SK-N-SH treated with all-trans-retinoic acid at 6 μM for 48 hours (cell line): ENCODE results near the gene CCBE1.

Experiments
- ATAC-seq: fragments of 200-7000 bp; cut with Tn5 transposase; 3 replicates; pipeline ENCODE4 v1.9.1; 2020; ENCODE audit warnings: mild to moderate bottlenecking, moderate library complexity
- ARNTL ChIP-seq: fragments of 450-650 bp; formaldehyde crosslinking; IDR thresholded peaks from 2 replicates; pipeline ENCODE4 v1.5.0; 2020; ENCODE audit warnings: low read depth, mild to moderate bottlenecking, moderate library complexity, borderline replicate concordance
- BACH2 ChIP-seq: fragments of 250-450 bp; sonication (Bioruptor Pico); IDR thresholded peaks from 2 replicates; pipeline ENCODE4 v1.9.0; 2021; ENCODE audit warnings: mild to moderate bottlenecking, borderline replicate concordance
- CREB5 ChIP-seq: fragments of 250-450 bp; sonication (Bioruptor Pico); IDR thresholded peaks from 2 replicates; pipeline ENCODE4 v1.5.1; 2020; ENCODE audit warnings: low read depth, mild to moderate bottlenecking, moderate library complexity
- CSDC2 ChIP-seq: fragments of 250-450 bp; sonication (Bioruptor Pico); IDR thresholded peaks from 2 replicates; pipeline ENCODE4 v1.5.0; 2020; ENCODE audit warnings: mild to moderate bottlenecking, moderate library complexity
- CSRNP3 ChIP-seq: fragments of 250-450 bp; sonication (Bioruptor Pico); IDR thresholded peaks from 2 replicates; pipeline ENCODE4 v1.5.1; 2021; ENCODE audit warnings: mild to moderate bottlenecking, moderate library complexity
- ESRRG ChIP-seq: fragments of 250-450 bp; sonication (Bioruptor Pico); IDR thresholded peaks from 2 replicates; pipeline ENCODE4 v1.6.1; 2021; ENCODE audit warnings: mild to moderate bottlenecking
- GLIS3 ChIP-seq: fragments of 250-450 bp; sonication (Bioruptor Pico); IDR thresholded peaks from 2 replicates; pipeline ENCODE4 v1.5.0; 2020; ENCODE audit warnings: mild to moderate bottlenecking, moderate library complexity
- ISL1 ChIP-seq: fragments of 250-450 bp; sonication (Bioruptor Pico); IDR thresholded peaks from 2 replicates; pipeline ENCODE4 v2.1.2; 2022; ENCODE audit warnings: mild to moderate bottlenecking, moderate library complexity
- OSR1 ChIP-seq: fragments of 250-450 bp; sonication (Bioruptor Pico); IDR thresholded peaks from 2 replicates; pipeline ENCODE4 v1.8.0; 2022; ENCODE audit warnings: moderate library complexity, mild to moderate bottlenecking, inconsistent platforms
- POU6F1 ChIP-seq: fragments of 250-450 bp; sonication (Bioruptor Pico); IDR thresholded peaks from 2 replicates; pipeline ENCODE4 v1.8.0; 2021; ENCODE audit warnings: low read depth, mild to moderate bottlenecking, moderate library complexity, borderline replicate concordance
- PPARA ChIP-seq: fragments of 250-450 bp; sonication (Bioruptor Pico); IDR thresholded peaks from 2 replicates; pipeline ENCODE4 v1.5.0; 2020; ENCODE audit warnings: mild to moderate bottlenecking, borderline replicate concordance
- SNAI2 ChIP-seq: fragments of 250-450 bp; sonication (Bioruptor Pico); IDR thresholded peaks from 2 replicates; pipeline ENCODE4 v1.5.0; 2020; ENCODE audit warnings: mild to moderate bottlenecking, moderate library complexity
- TCF4 ChIP-seq: fragments of 250-450 bp; sonication (Bioruptor Pico); IDR thresholded peaks from 2 replicates; pipeline ENCODE4 v1.8.0; 2021; ENCODE audit warnings: mild to moderate bottlenecking, moderate library complexity, borderline replicate concordance
- TOX ChIP-seq: fragments of 250-450 bp; sonication (Bioruptor Pico); IDR thresholded peaks from 2 replicates; pipeline ENCODE4 v1.8.0; 2021; ENCODE audit warnings: mild to moderate bottlenecking, moderate library complexity, borderline replicate concordance
- TSHZ2 ChIP-seq: fragments of 250-450 bp; sonication (Bioruptor Pico); IDR thresholded peaks from 2 replicates; pipeline ENCODE4 v1.5.0; 2020; ENCODE audit warnings: mild to moderate bottlenecking, moderate library complexity
- ZC3H10 ChIP-seq: fragments of 250-450 bp; sonication (Bioruptor Pico); IDR thresholded peaks from 2 replicates; pipeline ENCODE4 v1.5.1; 2021; ENCODE audit warnings: mild to moderate bottlenecking, moderate library complexity
- ZFP3 ChIP-seq: fragments of 250-450 bp; sonication (Bioruptor Pico); IDR thresholded peaks from 2 replicates; pipeline ENCODE4 v1.5.0; 2020; ENCODE audit warnings: mild to moderate bottlenecking, moderate library complexity
- ZFP30 ChIP-seq: fragments of 450-650 bp; formaldehyde crosslinking; IDR thresholded peaks from 2 replicates; pipeline ENCODE4 v1.5.0; 2022; ENCODE audit warnings: mild to moderate bottlenecking, moderate library complexity
- ZNF565 ChIP-seq: fragments of 450-650 bp; formaldehyde crosslinking; conservative IDR thresholded peaks from 2 replicates; pipeline ENCODE4 v1.5.0; 2020; ENCODE audit warnings: low read depth, mild to moderate bottlenecking, moderate library complexity
- ZNF70 ChIP-seq: fragments of 450-650 bp; formaldehyde crosslinking; IDR thresholded peaks from 2 replicates; pipeline ENCODE4 v1.5.0; 2020; ENCODE audit warnings: mild to moderate bottlenecking, moderate library complexity
- ZNF8 ChIP-seq: fragments of 450-650 bp; formaldehyde crosslinking; IDR thresholded peaks from 2 replicates; pipeline ENCODE4 v1.5.0; 2020; ENCODE audit warnings: mild to moderate bottlenecking, moderate library complexity

The CCBE1 gene

GRCh38 chr18:59563176-59563785, 133.9 kb downstream of the CCBE1 start:
- no peak for TF ChIP-seq TCF4 (CRISPR knock-in tag)
- ATAC-seq = no peak

- ATAC-seq = no peak
- TF ChIP-seq ZNF8 = no peak
- no peak for TF ChIP-seq ZC3H10 (CRISPR knock-in tag)
- TF ChIP-seq OSR1 (CRISPR knock-in tag) = no peak
- no peak for TF ChIP-seq BACH2 (CRISPR knock-in tag)
- TF ChIP-seq ARNTL (CRISPR knock-in tag) = no peak
- TF ChIP-seq SNAI2 (CRISPR knock-in tag) = no peak
- TF ChIP-seq CREB5 (CRISPR knock-in tag) = no peak
- TF ChIP-seq POU6F1 (CRISPR knock-in tag) = no peak
- no peak for TF ChIP-seq ESRRG (CRISPR knock-in tag)
- TF ChIP-seq ZFP3 (CRISPR knock-in tag) = no peak
- no peak for TF ChIP-seq CSDC2 (CRISPR knock-in tag)
- no peak for TF ChIP-seq ISL1 (CRISPR knock-in tag)
- no peak for TF ChIP-seq ZNF565 (CRISPR knock-in tag)
- no peak for TF ChIP-seq PPARA
- TF ChIP-seq TSHZ2 (CRISPR knock-in tag) = no peak
- no peak for TF ChIP-seq GLIS3 (CRISPR knock-in tag)
- TF ChIP-seq ZFP30 (CRISPR knock-in tag) = no peak
- no peak for TF ChIP-seq TOX
- TF ChIP-seq ZNF70 = no peak
- TF ChIP-seq TCF4 (CRISPR knock-in tag) = no peak
- TF ChIP-seq, all 23 proteins: peak for 0
Measured at GRCh38 chr18:59562751-59563150, 134.5 kb downstream of the CCBE1 start.

- TF ChIP-seq CSRNP3 (CRISPR knock-in tag) = no peak
- TF ChIP-seq ZC3H10 (CRISPR knock-in tag) = no peak
- no peak for TF ChIP-seq ZFP30 (CRISPR knock-in tag)
- TF ChIP-seq TSHZ2 (CRISPR knock-in tag) = no peak
- no peak for ATAC-seq
Measured at GRCh38 chr18:59561612-59562011, 135.6 kb downstream of the CCBE1 start.
